Measurements from ENCODE around the gene GNB1L.

DNA sequence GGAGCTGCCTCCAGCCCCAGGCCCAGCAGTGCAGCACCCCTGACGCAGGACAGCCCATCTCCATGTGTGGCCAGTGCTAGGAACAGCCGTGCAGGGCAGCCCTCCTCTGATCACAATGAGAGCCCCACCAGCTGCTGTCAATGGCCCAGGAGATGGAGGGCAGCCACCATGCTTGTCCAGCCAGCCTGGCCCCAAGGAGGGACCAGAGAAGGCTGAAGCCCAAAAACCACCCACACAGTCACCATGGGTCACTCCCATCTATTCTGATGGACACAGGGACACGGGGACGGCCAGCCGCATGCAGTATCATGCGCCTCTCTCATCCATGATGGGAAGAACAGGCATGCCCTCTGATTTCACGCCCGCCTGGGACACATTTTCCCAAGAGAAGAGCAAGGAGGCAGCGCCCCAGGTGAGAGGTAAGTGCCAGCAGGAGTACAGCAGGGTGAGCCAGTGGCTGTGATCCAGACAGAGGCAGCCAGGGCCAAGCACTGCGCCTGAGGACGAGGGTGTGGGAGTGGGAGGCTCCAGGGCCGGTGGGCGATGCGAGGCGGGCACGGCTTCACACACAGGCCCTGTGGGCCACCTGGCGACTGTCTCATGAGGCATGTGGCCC is 33.6 kb upstream of the GNB1L start:
- no peak for TF ChIP-seq EZH2 (IDR thresholded peaks at IDR 0.05; ENCODE audit: low read depth)
- no peak for TF ChIP-seq CTCF (conservative IDR thresholded peaks at IDR 0.05)
